ENCODE results near the gene GARIN5A.
"Not testable (repeated sequence)": the region's sequence is repeated elsewhere in the genome, so short reads cannot be mapped to it uniquely, and the experiment has no call there.

GARIN5A gene

DNA sequence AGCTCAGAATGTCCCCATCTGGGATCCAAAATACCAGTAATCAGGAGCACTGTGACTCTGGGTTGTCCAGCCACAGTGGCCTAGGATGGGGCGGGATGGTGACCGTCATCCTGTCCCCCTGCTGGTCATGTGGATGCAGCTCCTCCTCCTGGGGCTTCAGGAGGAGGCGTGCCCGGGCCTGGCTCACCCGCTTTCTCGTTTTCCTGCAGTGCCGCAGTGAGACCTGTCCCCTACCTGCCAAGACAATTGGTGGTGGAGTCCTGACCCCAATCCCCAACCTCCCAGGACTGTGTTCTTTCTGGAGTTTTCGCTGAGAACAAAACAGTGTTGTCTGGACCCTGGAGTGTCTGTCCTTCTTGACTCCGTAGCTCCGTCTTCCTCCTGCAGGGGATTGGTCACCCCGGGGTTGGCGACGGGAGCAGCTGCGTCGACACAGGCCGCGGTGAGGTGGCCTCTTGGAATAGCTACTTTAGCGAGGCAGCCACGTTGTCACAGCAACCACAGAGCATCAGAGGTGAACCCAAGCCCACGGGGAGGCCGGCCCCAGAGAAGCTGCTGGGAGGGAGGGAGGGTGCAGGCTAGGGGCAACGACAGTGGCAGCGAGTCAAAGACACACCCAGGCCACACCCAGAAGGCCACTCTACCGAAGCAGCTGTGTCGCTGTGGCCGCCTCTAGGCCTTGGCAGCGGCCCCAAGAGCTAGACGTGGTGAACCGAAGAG is 10.5 kb downstream of the GARIN5A start:
- DNase-seq (ENCODE audit: low read depth in 4 of 4, low spot score in 1 of 4), result no peak

DNA sequence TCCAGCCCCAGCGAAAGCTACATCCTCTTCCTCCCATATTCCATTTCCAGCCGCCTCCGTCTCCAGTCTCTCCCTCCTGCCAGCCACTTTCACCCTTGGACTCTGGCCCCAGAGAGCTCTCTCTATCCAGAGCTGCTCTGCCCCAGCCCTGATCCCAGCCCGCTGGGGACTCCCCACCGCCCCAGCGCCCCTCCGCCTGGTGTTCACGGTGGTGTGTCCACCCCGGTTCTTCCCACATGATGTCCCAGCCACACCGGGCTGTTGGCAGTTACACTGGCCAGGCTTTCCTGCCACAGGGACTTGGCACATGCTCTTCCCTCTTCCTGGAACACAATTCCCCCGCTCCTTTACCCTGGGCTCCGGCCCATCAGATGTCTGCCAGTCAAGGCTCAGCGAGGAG is 11.6 kb downstream of the GARIN5A start:
- no peak for DNase-seq (ENCODE audit: low read depth in 4 of 4, low spot score in 1 of 4)

DNA sequence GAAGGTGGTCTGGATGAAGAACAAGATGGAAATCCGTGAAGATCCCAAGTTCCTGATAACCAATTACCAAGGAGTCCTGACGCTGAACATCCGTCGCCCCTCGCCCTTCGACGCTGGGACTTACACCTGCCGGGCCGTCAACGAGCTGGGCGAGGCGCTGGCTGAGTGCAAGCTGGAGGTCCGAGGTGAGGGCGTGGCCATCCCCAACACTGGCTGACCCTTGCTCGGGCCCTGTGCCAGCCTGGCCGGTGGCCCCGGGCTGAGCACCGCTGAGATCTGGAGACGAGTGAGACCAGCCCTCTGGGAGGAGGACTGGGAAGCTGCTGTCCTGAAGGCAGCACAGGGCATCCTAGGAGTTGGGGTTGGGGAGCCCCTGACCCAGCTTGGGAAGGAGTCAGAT is 12.3 kb downstream of the GARIN5A start:
- DNase-seq (ENCODE audit: low read depth in 4 of 4, low spot score in 1 of 4), result no peak

DNA sequence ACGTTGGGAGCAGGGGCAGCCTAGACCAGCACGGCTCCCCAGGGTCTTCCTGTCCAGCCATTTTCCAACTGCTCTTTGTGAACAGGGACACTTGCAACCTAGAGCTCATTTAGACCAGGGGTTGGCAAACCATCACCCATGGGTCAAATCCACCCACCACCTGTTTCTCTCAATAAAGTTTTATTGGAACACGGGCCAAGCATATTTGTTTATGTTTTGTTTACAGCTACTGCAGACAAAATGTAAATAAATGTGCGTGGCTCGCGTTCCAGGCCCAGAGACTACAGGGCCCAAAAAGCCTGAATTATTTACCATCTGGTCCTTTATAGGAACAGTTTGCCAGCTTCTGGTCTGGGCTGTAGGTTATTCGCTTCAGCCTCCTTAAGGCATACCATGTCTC is 13.7 kb downstream of the GARIN5A start:
- DNase-seq (ENCODE audit: low read depth in 4 of 4, low spot score in 1 of 4), result no peak

DNA sequence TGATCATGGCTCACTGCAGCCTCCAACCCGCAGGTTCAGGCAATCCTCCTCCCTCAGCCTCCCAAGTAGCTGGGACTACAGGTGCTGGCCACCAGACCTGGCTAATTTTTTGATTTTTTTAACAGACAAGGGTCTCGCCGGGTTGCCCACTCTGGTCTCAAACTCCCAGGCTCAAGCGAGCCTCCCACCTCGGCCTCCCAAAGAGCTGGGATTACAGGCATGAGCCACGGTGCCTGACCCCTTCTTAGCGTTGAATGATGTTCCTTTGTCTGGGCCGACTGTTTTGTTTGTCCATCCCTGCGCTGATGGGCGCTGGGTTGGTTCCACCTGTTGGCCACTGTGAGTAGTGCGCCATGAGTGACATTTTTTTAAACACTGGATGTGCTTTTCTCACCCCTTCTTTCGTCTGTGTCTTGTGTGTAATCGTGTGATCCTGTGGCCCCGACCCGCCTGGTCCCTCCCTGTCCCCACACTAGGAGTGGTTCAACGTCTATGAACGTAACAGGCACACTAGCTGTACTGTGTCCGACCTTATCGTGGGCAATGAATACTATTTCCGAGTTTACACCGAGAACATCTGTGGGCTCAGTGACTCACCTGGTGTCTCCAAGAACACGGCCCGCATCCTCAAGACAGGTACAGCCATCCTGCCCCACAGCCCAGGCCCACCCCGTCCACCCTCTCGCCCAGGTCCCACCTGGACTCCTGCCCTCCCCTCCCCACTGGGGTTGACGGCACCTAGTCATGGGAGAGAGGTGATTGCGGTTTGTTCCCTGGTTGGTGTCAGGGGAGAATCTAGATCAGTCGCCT is 15.4 kb downstream of the GARIN5A start:
- peak in 2 of 4 experiments; percentile 30 for DNase-seq (ENCODE audit: low read depth in 4 of 4, low spot score in 1 of 4)

DNA sequence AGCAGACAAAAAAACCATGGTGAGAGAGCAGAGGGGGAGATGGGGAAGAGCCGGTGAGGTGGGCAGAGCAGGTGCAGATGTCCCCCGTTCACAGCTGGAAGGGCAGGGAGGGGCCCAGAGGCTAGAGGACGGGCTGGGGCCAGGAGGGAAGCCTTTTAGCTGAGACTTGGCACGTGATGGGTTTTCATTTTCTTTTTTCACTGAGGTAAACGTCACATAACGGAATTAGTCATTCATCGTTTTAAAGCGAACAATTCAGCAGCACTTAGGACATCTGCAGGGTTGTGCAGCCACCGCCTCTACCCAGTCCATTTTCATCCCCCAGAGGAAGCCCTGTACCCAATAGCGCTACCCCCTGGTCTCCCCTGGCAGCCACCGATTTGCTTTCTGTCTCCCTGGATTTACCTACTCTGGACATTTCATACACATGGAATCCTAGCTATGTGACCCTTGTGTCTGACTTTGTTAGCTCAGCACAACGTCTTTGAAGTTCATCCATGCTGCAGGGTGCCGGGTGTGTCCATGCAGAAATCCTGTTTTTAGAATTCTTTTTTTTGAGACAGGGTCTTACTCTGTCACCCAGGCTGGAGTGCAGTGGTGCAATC is 16.4 kb downstream of the GARIN5A start:
- no peak for DNase-seq (ENCODE audit: low read depth in 4 of 4, low spot score in 1 of 4)

DNA sequence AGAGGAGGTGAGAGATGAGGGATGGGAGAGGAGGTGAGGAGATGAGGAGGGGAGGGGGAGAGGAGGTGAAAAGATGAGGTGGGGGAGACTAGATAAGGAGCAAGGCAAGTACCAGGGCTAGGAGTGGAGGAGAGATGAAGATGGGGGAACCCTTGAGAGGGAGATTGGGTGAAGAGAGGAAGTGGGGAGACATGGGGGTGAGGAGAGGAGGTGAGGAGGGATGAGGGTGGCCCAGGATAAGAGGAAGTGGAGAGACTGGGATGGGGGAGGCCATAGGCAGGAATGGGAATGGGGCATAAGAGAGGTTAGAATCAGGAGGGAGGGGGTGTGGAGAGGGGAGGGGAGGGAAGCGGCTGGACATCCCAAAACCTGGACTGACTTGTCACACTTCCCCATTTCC is 17.0 kb downstream of the GARIN5A start:
- no peak for DNase-seq (ENCODE audit: low read depth in 4 of 4, low spot score in 1 of 4)

DNA sequence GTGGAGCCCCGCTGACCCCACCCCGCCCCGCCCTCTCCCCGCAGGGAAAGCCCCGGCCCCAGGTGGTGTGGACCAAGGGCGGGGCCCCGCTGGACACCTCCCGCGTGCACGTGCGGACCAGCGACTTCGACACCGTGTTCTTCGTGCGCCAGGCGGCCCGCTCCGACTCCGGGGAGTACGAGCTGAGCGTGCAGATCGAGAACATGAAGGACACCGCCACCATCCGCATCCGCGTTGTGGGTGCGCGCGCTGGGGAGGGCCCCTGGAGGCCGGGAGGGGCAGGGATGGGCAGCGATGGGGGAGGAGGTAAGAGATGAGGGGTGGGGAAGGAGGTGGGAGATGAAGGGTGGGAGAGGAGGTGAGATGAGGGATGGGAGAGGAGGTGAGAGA is 17.6 kb downstream of the GARIN5A start:
- no peak for DNase-seq (ENCODE audit: low read depth in 4 of 4, low spot score in 1 of 4)

DNA sequence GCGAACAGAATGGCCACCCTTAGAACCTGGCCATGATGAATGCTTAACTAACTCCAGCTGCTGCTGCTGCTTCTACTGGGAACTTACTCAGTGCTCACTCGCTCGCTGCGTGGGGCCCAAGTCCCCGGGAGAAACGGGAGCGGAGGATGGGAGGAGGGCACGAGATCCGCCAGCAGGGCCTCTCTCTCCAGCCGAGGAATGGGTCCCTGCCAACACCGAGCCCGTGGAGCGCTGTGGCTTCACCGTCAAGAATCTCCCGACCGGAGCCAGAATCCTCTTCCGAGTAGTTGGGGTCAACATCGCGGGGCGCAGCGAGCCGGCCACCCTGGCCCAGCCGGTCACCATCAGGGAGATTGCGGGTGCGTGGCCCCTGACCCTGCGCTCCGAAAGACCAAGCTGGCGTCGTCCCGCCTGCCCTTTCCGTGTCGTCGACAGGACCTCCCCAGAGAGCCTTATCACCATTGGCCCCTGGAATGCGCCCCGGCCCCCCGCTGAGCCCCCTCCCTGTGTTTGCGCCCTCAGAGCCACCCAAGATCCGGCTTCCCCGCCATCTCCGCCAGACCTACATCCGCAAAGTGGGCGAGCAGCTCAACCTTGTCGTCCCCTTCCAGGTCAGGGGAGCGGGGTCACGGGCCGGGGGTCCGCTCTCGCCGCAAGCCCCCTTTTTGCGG is 18.1 kb downstream of the GARIN5A start:
- DNase-seq (ENCODE audit: low read depth in 4 of 4, low spot score in 1 of 4), result no peak

DNA sequence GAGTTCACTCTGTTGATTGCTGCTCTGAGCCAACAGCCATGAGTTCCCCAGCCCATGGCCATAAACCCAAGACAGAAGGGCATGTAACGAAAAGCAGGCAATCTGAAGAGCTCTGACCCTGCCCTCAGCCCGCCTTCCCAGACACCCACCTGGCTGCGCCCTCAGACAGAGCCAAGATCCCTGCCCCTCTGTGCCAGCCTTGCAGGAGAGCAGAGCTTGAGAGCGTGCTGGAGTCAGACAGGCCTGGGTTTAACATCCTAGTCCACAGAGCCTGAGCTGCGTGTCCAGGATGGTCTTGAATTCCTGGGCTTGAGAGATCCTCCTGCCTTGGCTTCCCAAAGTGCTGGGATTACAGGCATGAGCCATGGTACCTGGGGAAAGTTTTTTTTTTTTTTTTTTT is 19.3 kb downstream of the GARIN5A start:
- DNase-seq (ENCODE audit: low read depth in 4 of 4, low spot score in 1 of 4), result no peak

DNA sequence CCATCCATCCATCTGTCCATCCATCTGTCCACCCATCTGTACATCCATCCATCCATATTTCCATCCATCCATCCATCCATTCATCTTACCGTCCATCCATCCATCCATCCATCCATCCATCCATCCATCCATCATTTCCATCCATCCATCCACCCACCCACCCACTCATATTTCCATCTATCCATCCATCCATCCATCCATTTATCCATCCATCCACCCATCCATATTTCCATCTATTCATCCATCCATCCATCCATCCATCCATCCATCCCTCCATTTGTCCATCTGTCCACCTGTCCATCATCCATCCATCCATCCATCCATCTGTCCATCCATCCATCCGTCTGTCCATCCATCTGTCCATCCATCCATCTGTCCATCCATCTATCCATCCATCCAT is 20.7 kb downstream of the GARIN5A start:
- no peak for DNase-seq (ENCODE audit: low read depth in 4 of 4, low spot score in 1 of 4)

DNA sequence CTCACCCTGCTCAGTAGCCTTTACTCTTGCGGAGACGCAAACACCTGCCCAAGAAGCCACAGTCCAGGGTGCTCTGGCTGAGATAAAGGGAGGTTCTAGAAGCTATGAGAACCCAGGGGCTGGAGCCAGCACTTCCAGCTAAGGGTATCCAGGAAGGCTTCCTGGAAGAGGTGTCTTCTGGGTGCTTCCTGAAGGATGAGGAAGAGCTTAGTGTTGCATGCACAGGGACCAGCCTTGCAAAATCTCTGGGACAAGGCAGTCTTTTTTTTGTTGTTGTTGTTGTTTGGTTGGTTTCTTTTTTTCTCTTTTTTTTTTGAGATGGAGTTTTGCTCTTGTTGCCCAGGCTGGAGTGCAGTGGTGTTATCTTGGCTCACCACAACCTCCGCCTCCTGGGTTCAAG is 23.4 kb downstream of the GARIN5A start:
- DNase-seq (ENCODE audit: low read depth in 4 of 4, low spot score in 1 of 4), result no peak

DNA sequence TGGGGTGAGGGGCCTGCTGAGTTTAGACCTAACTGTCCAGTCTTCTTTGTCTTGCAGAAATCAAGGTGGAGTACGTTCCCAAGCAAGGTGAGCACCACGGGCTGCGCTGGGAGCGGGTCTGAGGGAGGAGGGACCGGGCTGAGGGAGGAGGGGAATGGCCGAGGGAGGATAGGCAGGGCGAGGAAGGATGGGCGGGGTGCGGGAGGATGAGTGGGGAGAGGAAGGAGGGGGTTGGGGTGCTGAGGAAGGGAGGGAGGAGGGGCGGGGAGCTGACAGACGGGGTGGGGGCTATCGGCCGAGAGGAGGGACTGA is 25.5 kb downstream of the GARIN5A start:
- no peak for DNase-seq (ENCODE audit: low read depth in 4 of 4, low spot score in 1 of 4)

DNA sequence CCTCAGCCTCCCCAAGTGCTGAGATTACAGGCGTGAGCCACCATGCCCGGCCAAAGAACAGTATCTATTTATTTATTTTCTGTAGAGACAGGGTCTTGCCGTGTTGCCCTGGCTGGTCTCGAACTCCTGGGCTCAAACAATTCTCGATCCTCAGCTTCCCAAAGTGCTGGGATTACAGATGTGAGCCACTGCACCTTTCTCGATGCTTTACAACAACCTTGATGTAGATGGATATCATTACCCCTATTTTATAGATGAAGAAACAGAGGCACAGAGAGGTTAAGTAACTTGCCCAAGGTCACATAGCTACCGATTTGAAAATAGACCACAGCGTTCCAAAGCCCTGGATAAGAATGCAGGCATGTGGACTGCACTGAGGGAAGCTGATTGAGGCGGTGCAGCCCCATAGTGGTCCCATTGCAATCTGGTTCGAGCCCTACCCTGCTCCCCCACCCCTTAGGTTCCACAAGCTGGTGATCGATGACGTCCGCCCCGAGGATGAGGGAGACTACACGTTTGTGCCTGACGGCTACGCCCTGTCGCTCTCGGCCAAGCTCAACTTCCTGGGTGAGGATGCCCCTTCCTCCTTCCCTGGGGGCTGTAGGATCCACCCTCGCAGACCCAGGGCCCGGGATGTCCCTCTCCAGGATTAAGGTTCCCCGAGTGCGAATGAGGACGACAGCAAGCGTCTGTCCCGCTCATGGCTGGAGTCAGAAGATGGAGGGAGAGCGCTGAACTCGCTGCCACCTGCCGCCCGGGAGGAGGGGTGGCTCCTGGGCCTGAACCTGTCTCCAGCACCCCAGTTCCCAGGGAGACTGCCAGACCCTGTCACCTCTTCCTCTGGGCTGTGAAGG is 26.1 kb downstream of the GARIN5A start:
- no peak for DNase-seq (ENCODE audit: low read depth in 4 of 4, low spot score in 1 of 4)

DNA sequence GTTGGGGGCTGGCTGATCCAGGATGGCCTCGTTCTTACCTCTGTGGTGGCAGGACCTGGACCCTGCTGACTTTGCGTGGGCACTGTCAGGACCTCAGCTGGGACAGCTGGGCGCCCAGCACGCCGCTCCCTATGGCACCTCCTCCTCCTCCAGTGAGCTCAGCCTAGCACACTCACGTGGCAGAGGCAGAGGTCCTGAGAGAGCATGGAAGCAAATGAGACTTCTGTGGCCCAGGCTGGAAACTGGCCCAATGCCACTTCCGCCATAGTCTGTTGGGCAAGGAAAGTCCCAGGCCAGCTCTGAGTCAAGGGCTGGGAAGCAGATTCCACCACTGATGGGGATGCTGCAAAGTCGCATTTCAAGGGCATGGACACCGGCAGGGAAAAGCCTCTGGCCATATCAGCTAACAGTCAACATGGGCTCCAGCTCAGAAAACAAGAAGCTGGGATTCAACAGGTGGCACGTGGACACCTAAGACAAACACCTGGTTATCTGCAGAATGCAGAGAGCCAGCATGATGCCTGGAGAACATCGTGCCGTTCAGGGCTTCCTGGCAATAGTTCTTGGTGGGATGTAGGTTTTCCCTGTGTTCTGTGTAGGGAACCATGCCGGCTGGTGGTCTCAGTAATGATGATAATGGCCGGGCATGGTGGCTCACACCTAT is 27.3 kb downstream of the GARIN5A start:
- no peak for DNase-seq (ENCODE audit: low read depth in 4 of 4, low spot score in 1 of 4)

DNA sequence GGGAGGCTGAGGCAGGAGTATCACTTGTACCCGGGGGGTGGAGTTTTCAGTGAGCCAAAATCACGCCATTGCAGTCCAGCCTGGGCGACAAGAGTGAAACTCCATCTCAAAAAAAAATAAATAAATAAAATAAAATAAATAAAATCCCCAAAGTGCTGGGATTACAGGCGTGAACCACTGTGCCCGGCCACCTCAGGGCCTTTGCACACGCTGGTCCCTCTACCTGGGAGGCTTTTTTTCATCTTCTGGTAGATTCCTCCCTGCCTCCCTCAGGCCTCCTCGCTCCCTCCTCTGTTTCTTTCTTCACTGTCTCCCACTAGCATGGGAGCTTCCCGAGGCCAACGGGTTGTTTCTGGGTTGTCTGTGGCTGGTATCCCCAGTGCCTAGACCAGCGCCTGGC is 28.9 kb downstream of the GARIN5A start:
- DNase-seq (ENCODE audit: low read depth in 4 of 4, low spot score in 1 of 4), result no peak

DNA sequence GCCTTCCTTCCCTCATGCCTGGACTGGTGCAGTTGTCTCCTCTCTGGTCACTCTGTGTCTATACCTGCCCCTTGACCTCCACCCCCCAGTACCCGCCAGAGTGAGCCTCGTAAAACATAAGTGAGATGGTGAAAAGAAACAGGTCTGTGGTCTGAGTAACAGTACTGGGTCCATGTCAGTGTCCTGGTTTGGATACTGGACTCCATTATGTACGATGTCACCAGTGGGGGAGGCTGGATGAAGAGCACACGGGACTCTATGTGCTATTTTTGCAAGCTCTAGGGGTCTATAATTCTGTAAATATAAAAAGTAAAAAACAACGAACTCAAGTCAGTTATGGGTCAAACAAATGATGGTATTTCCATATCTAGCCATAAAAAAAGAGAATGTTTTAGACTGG is 29.6 kb downstream of the GARIN5A start:
- no peak for DNase-seq (ENCODE audit: low read depth in 4 of 4, low spot score in 1 of 4)

DNA sequence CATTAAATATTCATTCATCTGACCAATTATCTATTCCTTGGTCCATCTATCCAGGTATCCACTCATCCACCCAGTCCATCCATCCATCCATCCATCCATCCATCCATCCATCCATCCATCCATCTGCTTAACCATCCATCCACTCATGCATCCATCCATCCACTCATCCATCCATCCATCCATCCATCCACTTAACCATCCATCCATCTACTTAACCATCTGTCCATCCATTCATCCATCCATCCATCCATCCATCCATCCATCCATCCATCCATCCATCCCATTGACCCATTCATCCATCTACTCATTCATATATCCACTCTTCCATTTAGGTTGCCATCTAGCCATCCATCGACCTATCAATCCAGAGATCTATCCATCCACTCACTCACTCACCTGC is 32.6 kb downstream of the GARIN5A start:
- DNase-seq (ENCODE audit: low read depth in 4 of 4, low spot score in 1 of 4), result no peak

DNA sequence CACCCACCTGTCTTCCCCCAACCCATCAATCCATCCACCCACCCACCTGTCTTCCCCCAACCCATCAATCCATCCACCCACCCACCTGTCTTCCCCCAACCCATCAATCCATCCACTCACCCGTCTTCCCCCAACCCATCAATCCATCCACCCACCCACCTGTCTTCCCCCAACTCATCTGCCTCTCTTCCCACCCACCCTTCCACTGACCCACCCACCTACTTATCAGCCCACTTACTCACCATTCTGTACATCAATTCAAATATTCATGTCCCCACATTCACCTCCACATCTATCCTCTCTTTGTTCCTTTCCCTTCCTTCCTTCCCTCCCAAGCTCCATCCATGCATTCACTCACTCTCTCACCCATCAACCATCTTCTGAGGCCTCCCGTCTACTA is 37.5 kb downstream of the GARIN5A start:
- not testable (repeated sequence) for DNase-seq (ENCODE audit: low read depth in 4 of 4, low spot score in 1 of 4)

DNA sequence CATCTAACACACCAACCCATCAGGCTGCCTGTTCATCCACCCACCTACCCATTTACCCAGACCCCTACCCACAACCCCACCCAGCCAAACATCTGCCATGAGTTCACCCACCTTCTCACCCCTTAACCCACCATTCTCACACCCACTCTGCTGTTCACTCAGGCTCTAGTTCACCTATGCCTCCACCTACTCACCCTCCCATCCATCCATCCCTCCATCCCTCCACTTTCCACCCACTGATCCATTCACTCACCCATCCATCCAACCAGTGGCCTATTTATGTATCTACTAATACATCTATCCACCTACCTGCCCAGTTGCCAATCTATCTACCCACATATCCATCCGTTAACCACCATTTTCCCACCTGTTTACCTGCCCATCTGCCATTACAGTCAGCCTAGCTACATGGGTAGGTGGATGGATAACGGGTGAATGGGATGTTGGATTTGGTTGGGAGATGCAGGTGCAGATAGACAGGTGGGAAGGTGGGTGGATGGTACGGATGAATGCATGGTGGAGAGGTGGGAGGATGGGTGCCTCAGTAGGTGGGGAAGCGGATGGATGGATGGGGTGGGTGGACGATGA is 38.7 kb downstream of the GARIN5A start:
- no peak for DNase-seq (ENCODE audit: low read depth in 4 of 4, low spot score in 1 of 4)
